Lower lobe of right lung (tissue), 2 donors: ENCODE data around the gene TRDMT1. TPM values are rescaled to one million over a fixed set of nuclear protein-coding genes. Genes with fewer than 3 reads are reported as not detected.

ENCODE experiments used
- ATAC-seq, 2 donors: fragments of 200-7000 bp; cut with Tn5 transposase; one replicate each; pipeline ENCODE4 v1.9.1; 2020 to 2022; ENCODE audit warnings: mild to moderate bottlenecking in 2 of 2, moderate library complexity in 2 of 2
- DNase-seq: peaks from one replicate; pipeline ENCODE4 v3.0.0-alpha.2; 2020
- H3K27ac ChIP-seq: fragments of 200-600 bp; one replicate; pipeline ENCODE4 v1.8.0; 2022
- H3K27me3 ChIP-seq: fragments of 200-600 bp; one replicate; pipeline ENCODE4 v1.8.0; 2022; ENCODE audit warnings: low read depth
- H3K36me3 ChIP-seq: fragments of 200-600 bp; one replicate; pipeline ENCODE4 v1.8.0; 2022; ENCODE audit warnings: mild to moderate bottlenecking
- H3K4me1 ChIP-seq: fragments of 200-600 bp; one replicate; pipeline ENCODE4 v1.8.0; 2022
- H3K4me3 ChIP-seq: fragments of 200-600 bp; one replicate; pipeline ENCODE4 v1.8.0; 2022; ENCODE audit warnings: mild to moderate bottlenecking
- H3K9me3 ChIP-seq: fragments of 200-600 bp; one replicate; pipeline ENCODE4 v1.8.0; 2022
- intact Hi-C: fragments of 100-400 bp; cut with DNase I; formaldehyde crosslinking; loops from one replicate; pipeline ENCODE4 v1.11.0; 2022
- total RNA-seq: library from RNA; stranded (reverse); fragmentation: NEBNext Ultra II Directional; extraction: Animal tissue kit (Norgen Biotek cat#: 25700); gene quantifications from one replicate; pipeline ENCODE4 v1.2.1, GENCODE V29; 2021
- TF ChIP-seq, protein P1 (sequence below): fragments of 200-600 bp; IDR thresholded peaks from one replicate; pipeline ENCODE4 v1.8.0; 2022; ENCODE audit warnings: antibody characterized with exemption, mild to moderate bottlenecking
- donor health status: DM: no; HTN: yes; CAD: no; lungs with severe emphysema.

The TRDMT1 gene
- total RNA-seq, 1 donor from 2014 or later = 7.9 TPM

DNA sequence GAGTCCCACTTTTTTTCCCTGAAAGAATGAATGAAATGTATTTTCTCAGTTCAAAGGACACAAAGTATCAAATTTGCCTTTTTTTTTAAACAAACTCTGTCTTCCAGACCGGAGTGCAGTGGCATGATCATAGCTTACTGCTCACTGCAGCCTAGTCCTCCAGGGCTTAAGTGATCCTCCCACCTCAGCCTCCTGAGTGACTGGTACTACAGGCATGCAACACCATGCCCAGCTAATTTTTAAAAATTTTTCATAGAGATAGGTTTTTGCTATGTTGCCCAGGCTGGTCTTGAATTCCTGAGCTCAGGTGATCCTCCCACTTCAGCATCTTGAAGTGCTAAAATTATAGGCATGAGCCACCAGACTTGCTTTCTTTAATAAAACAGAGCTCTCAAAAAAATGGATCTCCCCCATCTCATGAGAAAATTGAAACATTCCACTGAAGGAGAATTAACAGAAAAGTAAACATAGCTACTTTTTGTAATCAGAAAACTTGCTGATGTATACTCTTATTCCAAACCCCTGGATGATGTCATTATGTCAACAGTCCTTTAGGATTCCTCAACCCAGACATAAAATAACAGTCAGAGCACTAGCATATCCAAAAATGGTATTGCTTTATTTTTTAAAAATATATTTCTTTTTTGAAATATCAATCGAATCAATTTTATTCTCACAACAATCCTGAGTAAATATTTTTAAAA is 12.3 kb upstream of the TRDMT1 start:
- TF ChIP-seq, protein P1, sequence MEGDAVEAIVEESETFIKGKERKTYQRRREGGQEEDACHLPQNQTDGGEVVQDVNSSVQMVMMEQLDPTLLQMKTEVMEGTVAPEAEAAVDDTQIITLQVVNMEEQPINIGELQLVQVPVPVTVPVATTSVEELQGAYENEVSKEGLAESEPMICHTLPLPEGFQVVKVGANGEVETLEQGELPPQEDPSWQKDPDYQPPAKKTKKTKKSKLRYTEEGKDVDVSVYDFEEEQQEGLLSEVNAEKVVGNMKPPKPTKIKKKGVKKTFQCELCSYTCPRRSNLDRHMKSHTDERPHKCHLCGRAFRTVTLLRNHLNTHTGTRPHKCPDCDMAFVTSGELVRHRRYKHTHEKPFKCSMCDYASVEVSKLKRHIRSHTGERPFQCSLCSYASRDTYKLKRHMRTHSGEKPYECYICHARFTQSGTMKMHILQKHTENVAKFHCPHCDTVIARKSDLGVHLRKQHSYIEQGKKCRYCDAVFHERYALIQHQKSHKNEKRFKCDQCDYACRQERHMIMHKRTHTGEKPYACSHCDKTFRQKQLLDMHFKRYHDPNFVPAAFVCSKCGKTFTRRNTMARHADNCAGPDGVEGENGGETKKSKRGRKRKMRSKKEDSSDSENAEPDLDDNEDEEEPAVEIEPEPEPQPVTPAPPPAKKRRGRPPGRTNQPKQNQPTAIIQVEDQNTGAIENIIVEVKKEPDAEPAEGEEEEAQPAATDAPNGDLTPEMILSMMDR = no peak
- Histone ChIP-seq H3K27ac (no peak overlapping the region), H3K36me3 (no peaks in the 10 kb centered on the region), H3K27me3 (no peaks in the 10 kb centered on the region), H3K4me3 (no peak overlapping the region), H3K4me1 (peaks cover 27% of the 10 kb centered on the region), H3K9me3 (no peaks in the 10 kb centered on the region)
- DNase-seq (no peak), ATAC-seq (no peak)
- intact Hi-C loops = no loop called here

GRCh38 chr10:17212802-17213221 is 11.3 kb upstream of the TRDMT1 start:
- H3K27me3 ChIP-seq = no peaks in the 10 kb centered on the region
- H3K4me1 ChIP-seq = peaks cover 27% of the 10 kb centered on the region
- no peak overlapping the region for H3K4me3 ChIP-seq
- H3K9me3 ChIP-seq = no peaks in the 10 kb centered on the region
- no peak for DNase-seq
- TF ChIP-seq, protein P1 = no peak
- no peak overlapping the region for H3K27ac ChIP-seq
- ATAC-seq = peak; percentile 44 to 48
- intact Hi-C loops = no loop called here
- H3K36me3 ChIP-seq = no peaks in the 10 kb centered on the region

GRCh38 chr10:17210361-17210760 is 8.9 kb upstream of the TRDMT1 start:
- Histone ChIP-seq H3K27ac (no peak overlapping the region), H3K4me3 (no peak overlapping the region), H3K27me3 (no peaks in the 10 kb centered on the region), H3K4me1 (peaks cover 7% of the 10 kb centered on the region), H3K36me3 (no peaks in the 10 kb centered on the region), H3K9me3 (no peaks in the 10 kb centered on the region)
- ATAC-seq (no peak), DNase-seq (no peak)
- intact Hi-C loops = no loop called here
- TF ChIP-seq, protein P1 = no peak

GRCh38 chr10:17209881-17210280 is 8.4 kb upstream of the TRDMT1 start:
- intact Hi-C loops = no loop called here
- no peaks in the 10 kb centered on the region for H3K36me3 ChIP-seq
- DNase-seq (no peak), ATAC-seq (no peak)
- TF ChIP-seq, protein P1 = no peak
- H3K4me3 ChIP-seq = no peak overlapping the region
- no peak overlapping the region for H3K27ac ChIP-seq
- H3K27me3 ChIP-seq = no peaks in the 10 kb centered on the region
- peaks cover 2% of the 10 kb centered on the region for H3K4me1 ChIP-seq
- H3K9me3 ChIP-seq = no peaks in the 10 kb centered on the region

DNA sequence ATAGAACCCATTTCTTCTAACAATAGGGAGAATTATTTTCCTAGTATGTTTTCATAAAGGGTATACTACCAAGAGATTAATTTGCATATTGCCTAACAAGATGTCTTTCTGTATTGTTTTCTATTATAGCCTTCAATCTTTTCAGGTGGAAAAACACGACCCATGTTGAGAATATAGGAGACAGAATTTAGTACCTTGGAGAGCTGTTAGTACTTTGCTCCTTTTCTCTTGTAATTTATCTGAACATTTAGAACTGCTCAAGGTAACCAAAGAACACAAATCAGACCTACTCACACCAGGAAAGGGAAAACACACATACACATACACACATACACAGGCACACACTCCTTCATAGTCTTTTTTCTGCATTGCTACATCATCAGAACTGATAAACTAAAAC is 7.8 kb upstream of the TRDMT1 start:
- Histone ChIP-seq H3K4me1 (no peaks in the 10 kb centered on the region), H3K9me3 (no peaks in the 10 kb centered on the region), H3K36me3 (no peaks in the 10 kb centered on the region), H3K27ac (no peak overlapping the region), H3K4me3 (no peak overlapping the region), H3K27me3 (no peaks in the 10 kb centered on the region)
- TF ChIP-seq, protein P1 = no peak
- intact Hi-C loops = no loop called here
- no peak for DNase-seq
- no peak for ATAC-seq
